GM21786 (cell line): Measurements from ENCODE around the gene MACROD2.
A peak's percentile ranks its signal among the peaks of the same experiment; 100 is the strongest.
"Not testable (repeated sequence)": the region's sequence is repeated elsewhere in the genome, so short reads cannot be mapped to it uniquely, and the experiment has no call there.

Experiments
- ATAC-seq: cut with Tn5 transposase; IDR thresholded peaks from one replicate; pipeline ENCODE4 v1.9.1; 2021; ENCODE audit not compliant: unreplicated experiment

The MACROD2 gene

DNA sequence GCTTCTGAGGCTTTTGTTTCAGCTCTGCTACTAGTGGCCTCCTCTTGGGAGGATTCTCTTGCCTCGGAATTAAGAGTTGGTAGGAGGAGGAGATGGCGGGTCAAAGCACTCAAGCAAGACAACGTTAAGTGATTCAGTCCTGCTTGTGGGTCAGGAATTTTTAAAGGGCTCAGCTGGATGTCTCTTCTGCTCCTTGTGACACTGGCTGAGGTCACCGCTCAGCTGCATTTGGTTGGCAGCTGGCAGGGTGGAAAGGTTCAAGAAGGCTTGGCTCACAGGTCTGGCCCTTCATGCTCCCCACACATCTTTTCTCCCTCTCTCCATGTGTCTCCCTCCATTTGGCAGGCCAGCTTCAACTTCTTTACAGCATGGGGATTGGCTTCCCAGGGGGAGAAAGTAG lies 1936.6 kb downstream of the MACROD2 start:
- ATAC-seq: no peak

DNA sequence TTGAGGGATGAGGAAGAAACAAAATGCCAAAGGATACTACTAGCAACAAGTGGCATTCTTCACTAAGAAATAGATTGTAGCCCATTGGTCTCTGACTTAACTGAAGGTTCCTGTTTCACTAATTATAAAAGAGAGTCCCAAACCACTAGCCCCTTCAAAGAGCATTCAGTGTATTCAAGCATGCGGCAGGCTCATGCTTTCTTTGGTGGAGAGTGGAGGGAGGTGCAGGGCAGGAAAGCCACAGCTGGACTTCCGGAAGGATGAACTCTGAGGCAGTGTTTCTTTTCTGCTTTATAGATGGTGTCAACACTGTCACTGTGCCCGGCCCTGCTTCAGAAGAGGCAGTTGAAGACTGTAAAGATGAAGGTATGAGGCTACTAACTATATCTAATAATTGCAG lies 1941.9 kb downstream of the MACROD2 start:
- peak; percentile 93 for ATAC-seq

DNA sequence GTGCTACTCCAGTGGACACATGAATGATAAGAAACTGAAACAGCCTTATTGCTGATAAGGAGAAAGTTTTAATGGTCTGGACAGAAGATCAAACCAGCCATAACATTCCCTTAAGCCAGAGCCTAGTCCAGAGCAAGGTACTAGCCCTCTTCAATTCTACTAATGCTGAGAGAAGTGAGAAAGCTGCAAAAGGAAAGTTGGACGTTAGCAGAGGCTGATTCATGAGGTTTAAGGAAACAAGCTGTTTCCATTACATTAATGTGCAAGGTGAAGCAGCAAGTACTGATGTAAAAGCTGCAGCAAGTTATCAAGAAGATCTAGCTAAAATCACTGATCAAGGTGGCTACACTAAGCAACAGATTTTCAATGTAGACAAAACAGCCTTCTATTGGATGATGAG lies 1943.5 kb downstream of the MACROD2 start:
- no peak for ATAC-seq

GRCh38 chr20:15940127-15940526 lies 1944.8 kb downstream of the MACROD2 start:
- no peak for ATAC-seq

DNA sequence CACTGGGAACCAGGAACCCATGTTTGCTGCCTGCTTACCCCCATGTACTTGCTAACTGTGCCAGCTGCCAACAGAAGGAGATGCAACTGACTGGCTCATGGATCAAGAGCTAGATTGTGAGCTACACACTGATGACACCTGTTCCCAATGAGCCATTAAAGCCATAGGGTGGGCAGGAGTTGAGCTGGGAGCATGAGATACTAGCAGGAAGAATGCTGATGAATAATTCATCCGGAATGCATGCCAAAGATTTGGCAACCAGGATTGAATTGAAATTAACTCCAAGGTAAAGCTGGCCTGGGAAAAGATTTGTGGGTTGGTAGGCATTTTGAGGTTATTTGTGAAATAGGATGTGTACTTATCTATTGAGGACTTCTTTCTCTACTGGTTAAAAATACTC lies 1946.8 kb downstream of the MACROD2 start:
- no peak for ATAC-seq

GRCh38 chr20:15945289-15945688 lies 1950.0 kb downstream of the MACROD2 start:
- ATAC-seq: no peak

DNA sequence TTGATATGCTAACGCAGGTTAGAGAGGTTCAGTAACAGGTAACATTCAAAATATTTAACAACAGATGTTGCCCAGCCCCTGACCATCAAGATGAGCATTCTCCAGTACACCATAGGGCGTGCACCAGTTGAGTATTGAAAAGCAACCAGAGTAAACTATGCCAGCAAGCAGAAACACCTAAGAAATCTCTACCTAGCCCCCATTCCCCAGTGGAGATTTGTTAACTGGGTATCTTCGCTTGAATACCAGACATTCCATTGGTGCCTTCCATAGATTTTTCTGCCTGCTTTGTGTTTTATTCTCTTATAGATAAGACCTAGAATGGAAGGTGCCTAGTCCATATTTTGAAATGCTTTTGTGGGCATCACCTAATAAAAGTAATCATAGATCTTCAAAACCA lies 1954.1 kb downstream of the MACROD2 start:
- ATAC-seq: no peak

DNA sequence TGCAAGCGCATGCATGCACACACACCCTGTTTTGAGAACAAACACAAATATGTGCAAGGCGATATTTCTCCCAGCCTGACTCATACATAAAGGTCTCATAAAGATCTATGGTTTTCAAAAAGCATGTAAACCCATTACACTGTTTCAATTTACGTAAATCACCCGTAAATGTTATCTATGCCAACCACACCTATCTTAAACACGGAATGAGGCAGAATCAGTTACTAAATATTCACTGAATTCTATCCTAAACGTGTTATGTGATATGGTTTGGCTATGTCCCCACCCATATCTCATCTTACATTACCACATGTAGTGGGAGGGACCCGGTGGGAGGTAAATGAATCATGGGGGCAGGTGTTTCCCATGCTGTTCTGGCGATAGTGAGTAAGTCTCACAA lies 1956.3 kb downstream of the MACROD2 start:
- no peak for ATAC-seq

GRCh38 chr20:15958142-15958541 lies 1962.8 kb downstream of the MACROD2 start:
- no peak for ATAC-seq

DNA sequence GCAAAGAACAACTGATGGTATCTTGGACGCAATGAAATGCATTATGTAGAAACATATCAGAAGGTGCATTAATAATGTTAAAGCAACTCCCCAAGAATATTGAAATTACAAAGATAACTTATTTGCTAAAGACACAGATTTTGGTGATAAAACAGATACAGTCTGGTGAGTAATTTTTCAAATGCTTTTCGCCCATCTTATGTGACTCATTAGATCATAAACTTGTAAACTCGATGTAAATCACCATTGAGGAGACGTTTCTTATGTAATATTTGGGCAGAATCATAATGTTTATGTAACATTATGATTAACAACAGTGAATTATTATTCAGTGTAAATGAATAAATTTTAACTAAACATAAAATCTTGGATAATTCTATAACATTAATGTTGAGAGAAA lies 1969.8 kb downstream of the MACROD2 start:
- ATAC-seq: no peak

GRCh38 chr20:15967334-15967733 lies 1972.0 kb downstream of the MACROD2 start:
- ATAC-seq: no peak

GRCh38 chr20:15976047-15976736 lies 1980.9 kb downstream of the MACROD2 start:
- ATAC-seq: no peak

- ATAC-seq: no peak
Measured at GRCh38 chr20:15977026-15977425, 1981.7 kb downstream of the MACROD2 start.

DNA sequence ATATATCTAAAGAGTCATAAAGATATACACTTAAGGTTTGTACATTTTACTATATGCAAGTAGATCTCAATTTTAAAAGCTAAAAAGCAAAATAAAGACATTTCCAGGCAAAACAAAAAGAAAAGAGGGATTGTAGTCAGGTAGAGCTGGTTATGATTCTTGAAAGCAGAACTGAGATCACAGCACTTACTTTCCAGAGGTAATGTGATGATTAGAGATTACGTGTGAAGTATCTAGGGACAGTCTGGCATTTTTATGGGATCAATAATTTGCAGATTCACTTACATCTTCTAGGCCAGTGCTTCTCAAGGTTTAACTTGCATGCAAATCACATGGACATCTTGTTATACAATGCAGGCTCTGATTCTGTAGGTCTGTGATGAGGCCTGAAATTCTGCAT lies 1982.4 kb downstream of the MACROD2 start:
- ATAC-seq: no peak

GRCh38 chr20:15985494-15986368 lies 1990.4 kb downstream of the MACROD2 start:
- ATAC-seq: not testable (repeated sequence)

DNA sequence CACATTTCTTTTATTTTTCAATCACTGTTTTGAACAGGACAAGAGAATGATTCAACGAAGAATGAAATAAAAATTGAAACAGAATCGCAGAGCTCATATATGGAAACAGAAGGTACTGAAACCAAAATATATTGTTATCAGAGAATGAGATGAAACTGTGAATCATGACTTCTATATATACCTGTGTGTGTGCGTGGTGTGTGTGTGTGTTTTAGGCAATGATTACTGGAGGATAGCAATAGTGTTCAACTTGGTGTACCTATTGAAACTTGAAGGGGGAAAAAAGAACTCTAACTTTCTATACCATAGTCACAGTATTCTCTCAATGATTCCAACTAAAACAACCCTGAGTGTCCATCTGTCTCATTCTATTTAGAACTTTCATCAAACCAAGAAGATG lies 1991.4 kb downstream of the MACROD2 start:
- ATAC-seq: peak; percentile 97

GRCh38 chr20:15991279-15991678 lies 1996.0 kb downstream of the MACROD2 start:
- ATAC-seq: no peak

DNA sequence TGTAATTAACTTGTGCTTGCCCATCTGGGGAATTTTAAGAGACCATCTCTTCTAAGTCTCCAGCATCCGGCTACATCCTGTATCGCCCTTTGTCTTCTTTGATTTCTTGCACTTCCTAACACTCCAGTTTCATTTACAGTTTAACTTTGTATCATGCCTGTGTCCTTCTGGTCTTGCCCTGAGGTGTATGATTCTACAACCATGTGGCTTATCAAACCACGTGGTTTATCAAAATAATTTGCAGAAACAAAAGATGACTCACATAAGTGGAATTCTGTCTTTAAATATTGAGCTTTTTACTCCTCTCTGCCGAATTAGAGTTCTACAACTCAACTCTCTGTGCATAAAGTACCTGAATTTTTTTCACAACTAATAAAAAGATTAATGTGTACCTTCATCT lies 1997.2 kb downstream of the MACROD2 start:
- no peak for ATAC-seq

DNA sequence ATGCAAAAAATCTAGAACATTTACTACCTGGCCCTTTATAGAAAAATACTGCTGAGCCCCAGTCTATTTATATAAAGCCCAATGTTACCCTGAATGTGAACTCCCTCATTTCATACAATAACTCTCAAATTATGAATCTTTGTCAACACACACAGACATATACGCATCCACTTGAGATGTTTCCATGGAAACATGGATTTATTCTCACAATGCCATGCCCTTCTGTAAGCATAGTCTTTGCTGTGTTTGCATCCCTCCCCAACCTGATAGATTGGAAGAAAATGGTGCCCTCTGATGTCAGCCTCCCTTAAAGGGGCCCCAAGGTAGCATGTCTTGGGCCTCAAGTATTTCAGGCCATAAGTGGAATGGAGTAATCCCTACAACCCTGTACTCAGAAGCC lies 2004.8 kb downstream of the MACROD2 start:
- ATAC-seq: no peak

DNA sequence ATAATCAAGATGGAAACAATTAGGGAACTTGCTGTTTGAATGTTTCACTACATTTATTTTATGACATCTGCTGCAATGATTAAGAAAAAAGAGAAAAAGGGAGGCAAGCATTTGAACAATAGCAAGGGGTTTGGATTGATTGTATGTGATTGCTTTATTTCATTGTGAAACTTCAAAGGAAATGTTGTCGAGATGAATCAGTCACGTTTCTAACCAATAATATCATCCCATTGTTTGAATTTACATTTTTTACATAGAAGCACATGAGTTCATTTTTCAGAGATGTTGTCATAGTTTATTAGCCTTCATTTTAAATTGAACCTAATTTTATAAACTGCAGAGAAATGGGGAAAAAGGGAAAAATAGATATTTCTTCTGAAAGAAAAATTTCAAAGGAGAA lies 2006.0 kb downstream of the MACROD2 start:
- no peak for ATAC-seq

DNA sequence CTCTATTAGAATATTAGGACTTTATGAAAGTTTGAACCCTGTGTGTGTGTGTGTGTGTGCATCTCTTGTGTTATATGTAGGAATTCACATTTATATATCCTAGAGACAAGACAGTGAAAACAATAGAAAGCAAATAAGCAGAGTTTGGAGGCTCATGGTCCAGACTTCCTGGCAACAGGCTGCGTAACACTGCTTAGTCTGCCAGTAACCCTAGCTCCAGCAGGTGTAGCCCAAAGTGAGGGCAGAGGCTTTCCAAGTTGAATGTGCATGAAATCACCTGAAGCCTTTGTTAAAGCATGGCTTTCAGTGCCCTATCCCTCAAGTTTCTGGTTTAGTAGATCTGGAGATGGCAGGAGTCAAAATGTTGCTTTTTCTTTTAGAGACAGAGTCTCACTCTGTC lies 2008.0 kb downstream of the MACROD2 start:
- ATAC-seq: no peak

GRCh38 chr20:16004108-16004854 lies 2009.0 kb downstream of the MACROD2 start:
- no peak for ATAC-seq
